BE2C (cell line): Measurements from ENCODE around the gene PHACTR3.

Experiments used
- DNase-seq: peaks from one replicate; pipeline ENCODE4 v3.0.0-alpha.2; 2020
- H3K27me3 ChIP-seq: fragments of 250-450 bp; sonication (Bioruptor Pico); 2 replicates; pipeline ENCODE4 v1.5.1; 2020; ENCODE audit warnings: mild to moderate bottlenecking
- H3K36me3 ChIP-seq: fragments of 250-450 bp; sonication (Bioruptor Pico); 2 replicates; pipeline ENCODE4 v1.5.1; 2020; ENCODE audit warnings: mild to moderate bottlenecking
- H3K4me1 ChIP-seq: fragments of 250-450 bp; sonication (Bioruptor Pico); 2 replicates; pipeline ENCODE4 v1.5.1; 2020
- H3K4me3 ChIP-seq: 2 replicates; pipeline ENCODE4 v1.5.1; 2011; ENCODE audit warnings: low read depth, low read length
- H3K9me3 ChIP-seq: fragments of 250-450 bp; sonication (Bioruptor Pico); 2 replicates; pipeline ENCODE4 v1.5.1; 2020
- TF ChIP-seq, protein P1 (sequence below): IDR thresholded peaks from 2 replicates; pipeline ENCODE4 v1.5.1; 2012; ENCODE audit warnings: mild to moderate bottlenecking, low read depth, low read length

Gene PHACTR3

DNA sequence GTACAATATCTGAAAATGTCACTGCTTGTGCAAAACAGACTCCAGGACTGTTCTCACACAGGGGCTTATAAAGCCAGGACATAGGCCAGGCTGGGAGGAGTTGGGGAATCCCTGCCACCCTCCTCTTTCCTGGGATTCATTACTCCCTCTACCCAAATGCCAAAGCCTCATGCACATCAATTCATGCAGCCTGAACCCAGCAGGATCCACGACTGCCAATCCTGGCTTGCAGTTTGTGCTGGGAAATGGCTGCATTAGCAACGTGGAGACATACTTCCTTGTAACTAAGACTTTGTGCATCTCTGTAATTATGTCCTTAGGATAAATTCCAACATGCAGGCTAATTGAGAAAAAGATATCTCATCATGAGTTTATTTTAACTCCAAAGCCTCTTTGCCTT lies 185.3 kb downstream of the PHACTR3 start:
- H3K36me3 ChIP-seq, result no peaks in the 10 kb centered on the region
- TF ChIP-seq, protein P1, sequence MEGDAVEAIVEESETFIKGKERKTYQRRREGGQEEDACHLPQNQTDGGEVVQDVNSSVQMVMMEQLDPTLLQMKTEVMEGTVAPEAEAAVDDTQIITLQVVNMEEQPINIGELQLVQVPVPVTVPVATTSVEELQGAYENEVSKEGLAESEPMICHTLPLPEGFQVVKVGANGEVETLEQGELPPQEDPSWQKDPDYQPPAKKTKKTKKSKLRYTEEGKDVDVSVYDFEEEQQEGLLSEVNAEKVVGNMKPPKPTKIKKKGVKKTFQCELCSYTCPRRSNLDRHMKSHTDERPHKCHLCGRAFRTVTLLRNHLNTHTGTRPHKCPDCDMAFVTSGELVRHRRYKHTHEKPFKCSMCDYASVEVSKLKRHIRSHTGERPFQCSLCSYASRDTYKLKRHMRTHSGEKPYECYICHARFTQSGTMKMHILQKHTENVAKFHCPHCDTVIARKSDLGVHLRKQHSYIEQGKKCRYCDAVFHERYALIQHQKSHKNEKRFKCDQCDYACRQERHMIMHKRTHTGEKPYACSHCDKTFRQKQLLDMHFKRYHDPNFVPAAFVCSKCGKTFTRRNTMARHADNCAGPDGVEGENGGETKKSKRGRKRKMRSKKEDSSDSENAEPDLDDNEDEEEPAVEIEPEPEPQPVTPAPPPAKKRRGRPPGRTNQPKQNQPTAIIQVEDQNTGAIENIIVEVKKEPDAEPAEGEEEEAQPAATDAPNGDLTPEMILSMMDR, result no peak
- H3K4me1 ChIP-seq, result no peaks in the 10 kb centered on the region
- DNase-seq, result no peak
- no peaks in the 10 kb centered on the region; the same call in 1 of the 2 replicates for H3K27me3 ChIP-seq
- no peaks in the 10 kb centered on the region for H3K9me3 ChIP-seq
- no peak overlapping the region for H3K4me3 ChIP-seq

DNA sequence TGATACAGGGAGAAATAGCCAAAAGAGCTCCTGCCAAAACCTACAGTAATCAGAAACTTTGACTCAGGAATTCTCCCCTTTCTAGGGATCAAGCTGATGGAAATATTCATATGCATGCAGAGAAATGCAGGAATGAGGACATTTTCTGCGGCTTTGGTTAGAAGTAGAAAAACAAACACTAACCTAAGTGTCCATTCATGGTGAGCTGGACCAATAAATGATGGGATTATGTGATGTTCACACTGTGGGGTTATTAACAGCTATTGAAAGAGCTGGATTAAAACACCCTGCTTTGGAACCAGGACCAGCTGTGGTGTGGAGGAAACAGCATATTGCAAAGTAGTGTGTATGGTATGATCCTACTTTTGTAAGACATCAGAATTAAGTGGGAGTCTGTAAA lies 186.0 kb downstream of the PHACTR3 start:
- Histone ChIP-seq H3K27me3 (no peaks in the 10 kb centered on the region; the same call in 1 of the 2 replicates), H3K9me3 (no peaks in the 10 kb centered on the region), H3K4me1 (no peaks in the 10 kb centered on the region), H3K36me3 (no peaks in the 10 kb centered on the region), H3K4me3 (no peak overlapping the region)
- DNase-seq, result no peak
- TF ChIP-seq, protein P1, result no peak

DNA sequence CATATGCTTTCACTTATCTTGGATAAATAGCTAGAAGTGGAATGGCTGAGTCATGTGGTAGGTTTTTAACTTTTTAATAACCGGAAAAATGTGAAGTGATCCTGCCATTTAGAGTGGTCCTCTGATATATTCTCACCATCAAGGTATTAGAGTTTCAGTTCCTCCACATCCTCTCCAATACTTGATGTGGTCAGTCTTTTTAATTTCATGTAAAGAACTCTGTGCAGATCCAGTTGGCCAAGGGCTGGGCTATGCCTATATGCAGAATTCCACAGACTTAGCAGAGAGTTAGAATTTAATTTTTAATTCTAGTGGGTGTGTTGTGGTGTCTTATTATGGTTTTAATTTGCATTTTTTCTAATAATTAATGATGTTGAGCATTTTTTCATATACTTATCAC lies 188.0 kb downstream of the PHACTR3 start:
- TF ChIP-seq, protein P1, result no peak
- Histone ChIP-seq H3K27me3 (no peaks in the 10 kb centered on the region; the same call in 1 of the 2 replicates), H3K36me3 (no peaks in the 10 kb centered on the region), H3K4me3 (no peak overlapping the region), H3K9me3 (no peaks in the 10 kb centered on the region), H3K4me1 (no peaks in the 10 kb centered on the region)
- no peak for DNase-seq

DNA sequence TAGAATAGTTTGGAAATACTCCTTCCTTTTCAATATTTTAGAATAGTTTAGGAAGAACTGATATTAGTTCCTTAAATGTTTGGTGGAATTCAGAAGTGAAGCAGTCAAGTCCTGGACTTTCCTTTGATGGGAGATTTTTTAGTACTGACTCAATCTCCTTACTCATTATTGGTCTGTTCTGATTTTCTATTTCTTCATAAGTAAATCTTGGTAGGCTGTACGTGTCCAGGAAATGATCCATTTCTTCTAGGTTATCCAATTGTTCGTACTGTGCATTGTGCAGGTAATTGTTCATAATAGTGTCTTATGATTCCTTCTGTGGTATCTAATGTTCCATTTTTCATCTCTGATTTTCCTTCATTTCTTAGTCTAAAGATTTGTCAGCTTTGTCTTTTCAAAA lies 190.2 kb downstream of the PHACTR3 start:
- no peaks in the 10 kb centered on the region for H3K36me3 ChIP-seq
- H3K4me3 ChIP-seq, result no peak overlapping the region
- H3K9me3 ChIP-seq, result no peaks in the 10 kb centered on the region
- TF ChIP-seq, protein P1, result no peak
- no peaks in the 10 kb centered on the region for H3K27me3 ChIP-seq
- H3K4me1 ChIP-seq, result no peaks in the 10 kb centered on the region
- no peak for DNase-seq

DNA sequence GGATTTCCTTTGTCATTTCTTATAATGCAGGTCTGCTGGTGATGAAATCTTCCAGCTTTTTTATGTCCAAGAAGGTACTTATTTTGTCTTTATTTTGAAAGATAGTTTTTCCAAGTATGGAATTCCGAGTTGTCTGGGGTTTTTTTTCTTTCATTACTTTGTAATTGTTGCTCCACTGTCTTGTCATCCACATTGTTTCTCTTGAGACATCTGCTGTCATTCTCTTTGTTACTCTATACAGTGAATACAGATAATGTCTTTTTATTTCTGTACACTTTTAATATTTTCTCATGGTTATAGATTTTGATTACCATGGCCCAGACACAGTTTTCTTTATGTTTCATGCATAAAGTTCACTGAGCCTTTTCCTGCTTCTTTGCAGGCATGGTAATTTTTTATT lies 196.0 kb downstream of the PHACTR3 start:
- H3K27me3 ChIP-seq, result peaks cover 10% of the 10 kb centered on the region
- H3K36me3 ChIP-seq, result no peaks in the 10 kb centered on the region
- no peak for DNase-seq
- H3K4me1 ChIP-seq, result no peaks in the 10 kb centered on the region
- TF ChIP-seq, protein P1, result no peak
- no peak overlapping the region for H3K4me3 ChIP-seq
- no peaks in the 10 kb centered on the region for H3K9me3 ChIP-seq

DNA sequence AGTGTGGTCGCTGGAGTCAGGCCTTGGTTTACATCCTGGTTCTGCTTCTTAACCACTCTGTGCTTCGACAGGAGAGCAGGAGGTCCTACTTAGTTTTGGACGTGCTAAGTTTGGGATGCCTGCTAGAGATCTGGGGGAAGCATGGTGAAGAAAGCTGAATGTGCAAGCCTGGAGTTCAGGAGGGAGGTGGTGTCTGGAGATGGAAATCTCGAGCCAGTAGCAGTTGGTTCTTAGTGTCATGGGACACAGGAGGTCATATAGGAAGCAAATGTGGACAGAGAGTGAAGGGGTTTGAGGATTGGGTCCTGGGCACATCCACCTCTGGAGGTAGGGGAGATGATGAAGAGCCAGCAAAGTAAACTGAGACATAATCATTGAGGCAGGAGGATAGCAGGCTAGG lies 197.7 kb downstream of the PHACTR3 start:
- Histone ChIP-seq H3K4me3 (no peak overlapping the region), H3K36me3 (no peaks in the 10 kb centered on the region), H3K9me3 (no peaks in the 10 kb centered on the region), H3K27me3 (peaks cover 10% of the 10 kb centered on the region), H3K4me1 (no peaks in the 10 kb centered on the region)
- TF ChIP-seq, protein P1, result no peak
- DNase-seq, result no peak
